ENCODE data around the gene OR4D1. TPM values are rescaled to one million over a fixed set of nuclear protein-coding genes. Genes with fewer than 3 reads are reported as not detected.

OR4D1 gene
- total and polyA plus RNA-seq, 2 of the 4 experiments (the other 2 are of a cell fraction) = not detected

- no peak overlapping the region for H3K4ac ChIP-seq (ENCODE audit: low read depth, low read length)
- H2AK9ac ChIP-seq (replicated peaks; ENCODE audit: low read depth, low read length, poor library complexity) = no peak overlapping the region
- no peaks in the 10 kb centered on the region for H3K9me3 ChIP-seq (ENCODE audit: control insufficient read depth, insufficient read depth, low read length)
- H4K5ac ChIP-seq (ENCODE audit: low read depth, low read length) = no peak overlapping the region
- H2AFZ ChIP-seq (replicated peaks; ENCODE audit: low read length, poor library complexity) = no peak overlapping the region
- H3K18ac ChIP-seq (ENCODE audit: low read depth, low read length) = no peak overlapping the region
- H3K23ac ChIP-seq (ENCODE audit: low read depth, low read length) = no peak overlapping the region
- no TSS peak for BruUV-seq (replicated peaks)
- peaks cover 4% of the 10 kb centered on the region; the same call in 1 of the 2 replicates for H3K9me1 ChIP-seq (ENCODE audit: insufficient read depth, low read length)
- no peak overlapping the region for H2BK15ac ChIP-seq (ENCODE audit: low read depth, low read length)
- H3K14ac ChIP-seq (replicated peaks; ENCODE audit: low read depth, low read length) = no peak overlapping the region
- no peak overlapping the region for H2BK20ac ChIP-seq (ENCODE audit: low read depth, low read length)
- no peak overlapping the region for H3K56ac ChIP-seq (ENCODE audit: extremely low read depth, insufficient read depth, low read length)
- ChIA-PET CTCF (no interaction called here), POLR2A (ENCODE audit: unreplicated experiment) (no interaction called here)
- H2BK120ac ChIP-seq (ENCODE audit: low read depth, low read length) = no peak overlapping the region
- H3K27me3 ChIP-seq (ENCODE audit: control insufficient read depth, insufficient read depth, low read length) = peaks cover 9% of the 10 kb centered on the region
- H4K91ac ChIP-seq (ENCODE audit: insufficient read depth, low read depth, low read length) = no peak overlapping the region
- WGBS, 2 experiments (ENCODE audit: extremely low coverage in 2 of 2, insufficient read length in 1 of 2) = 52% methylated on average over 7 of the region's 8 CpGs; no CpG with 5 or more reads in 1 of the 2 experiments
- H4K8ac ChIP-seq (ENCODE audit: low read depth in 2 of 2, low read length in 2 of 2) = no peak overlapping the region
- intact Hi-C loops (cut with micrococcal nuclease) = no loop called here
- H3K4me2 ChIP-seq (ENCODE audit: low read depth, low read length) = no peak overlapping the region
- no peak overlapping the region for H3K9ac ChIP-seq (ENCODE audit: low read depth, low read length)
- no peak for ATAC-seq (ENCODE audit: low read depth)
- no peak overlapping the region for H3K4me3 ChIP-seq (ENCODE audit: insufficient read depth, low read depth, low read length)
- H3K79me1 ChIP-seq (ENCODE audit: low read depth in 1 of 2, low read length in 2 of 2) = no peaks in the 10 kb centered on the region
- DNase-seq = no peak
- in situ Hi-C loops (cut with MboI; ENCODE audit: low sequenced_read_pairs) = no loop called here
- no peaks in the 10 kb centered on the region for H3K4me1 ChIP-seq (ENCODE audit: control insufficient read depth, insufficient read depth, low read length)
- no peak overlapping the region for H2BK5ac ChIP-seq (ENCODE audit: low read depth, low read length, poor library complexity, severe bottlenecking)
- H2AK5ac ChIP-seq (ENCODE audit: low read depth, low read length) = no peak overlapping the region
- no peaks in the 10 kb centered on the region for H4K20me1 ChIP-seq (ENCODE audit: insufficient read depth, low read length)
- TF ChIP-seq CHD1 (IDR thresholded peaks at IDR 0.05; ENCODE audit: low read depth, low read length) (no peak), USF2 (IDR thresholded peaks at IDR 0.05; ENCODE audit: low read depth, low read length) (no peak), NFE2L2 (IDR thresholded peaks at IDR 0.05; ENCODE audit: low read depth, low read length) (no peak), MAFK (IDR thresholded peaks at IDR 0.05; ENCODE audit: low read depth, low read length) (no peak), FOS (IDR thresholded peaks at IDR 0.05; ENCODE audit: low read depth, low read length) (no peak), RAD21 (IDR thresholded peaks at IDR 0.05; ENCODE audit: low read length) (no peak), MAZ (IDR thresholded peaks at IDR 0.05; ENCODE audit: borderline replicate concordance, low read depth, low read length) (no peak), POLR2A (IDR thresholded peaks at IDR 0.05; ENCODE audit: low read depth, low read length) (no peak), RFX5 (IDR thresholded peaks at IDR 0.05; ENCODE audit: low read depth, low read length) (no peak), CEBPB (IDR thresholded peaks at IDR 0.05; ENCODE audit: low read depth, low read length) (no peak), BHLHE40 (IDR thresholded peaks at IDR 0.05; ENCODE audit: low read depth, low read length) (no peak), MXI1 (IDR thresholded peaks at IDR 0.05; ENCODE audit: borderline replicate concordance, low read depth, low read length) (no peak), SMC3 (IDR thresholded peaks at IDR 0.05; ENCODE audit: low read depth, low read length) (no peak), RCOR1 (IDR thresholded peaks at IDR 0.05; ENCODE audit: insufficient replicate concordance, low read length) (no peak), ELK1 (IDR thresholded peaks at IDR 0.05; ENCODE audit: borderline replicate concordance, low read depth, low read length) (no peak), CTCF (conservative IDR thresholded peaks at IDR 0.05; ENCODE audit: low read depth, low read length) (no peak)
- dilution Hi-C loops (cut with HindIII; ENCODE audit: low sequenced_read_pairs, unreplicated experiment) = no loop called here
- no peak overlapping the region for H3K27ac ChIP-seq (ENCODE audit: insufficient read depth, low read length)
- H3K36me3 ChIP-seq (ENCODE audit: control insufficient read depth, insufficient read depth, low read length) = no peaks in the 10 kb centered on the region
Observed at GRCh38 chr17:58184986-58185761, 37.0 kb downstream of the OR4D1 start.

Data from IMR-90 (cell line).